GM19395 (cell line): ENCODE results near the gene DMKN.
A peak's percentile ranks its signal among the peaks of the same experiment; 100 is the strongest.
"Not testable (repeated sequence)": the region's sequence is repeated elsewhere in the genome, so short reads cannot be mapped to it uniquely, and the experiment has no call there.

Experiments
- ATAC-seq: cut with Tn5 transposase; IDR thresholded peaks from one replicate; pipeline ENCODE4 v1.9.1; 2021; ENCODE audit warnings: mild to moderate bottlenecking, moderate library complexity; ENCODE audit not compliant: unreplicated experiment

DMKN gene

DNA sequence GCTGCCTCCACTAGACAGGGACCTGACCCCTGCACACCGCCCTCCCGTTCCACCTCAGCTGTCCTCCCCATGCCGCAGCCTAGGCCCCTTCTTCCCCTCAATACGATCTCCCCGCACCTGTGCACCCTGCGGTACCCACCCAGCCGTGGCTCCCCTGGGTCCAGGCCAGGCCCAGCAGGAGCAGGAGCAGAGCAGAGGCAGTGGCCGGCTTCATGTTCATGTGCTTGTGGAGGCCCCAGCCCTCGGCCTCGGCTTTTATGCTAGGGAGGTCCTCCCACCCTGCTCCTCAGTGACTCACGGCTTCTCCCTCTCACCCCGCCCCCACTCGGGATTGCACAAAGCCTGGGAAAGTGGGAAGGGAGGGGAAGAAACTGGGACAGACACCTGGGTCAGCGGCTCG is 11.8 kb downstream of the DMKN start:
- ATAC-seq, result no peak

- no peak for ATAC-seq
These were observed 12.8 kb downstream of the DMKN start for GRCh38 chr19:35500611-35501010.

DNA sequence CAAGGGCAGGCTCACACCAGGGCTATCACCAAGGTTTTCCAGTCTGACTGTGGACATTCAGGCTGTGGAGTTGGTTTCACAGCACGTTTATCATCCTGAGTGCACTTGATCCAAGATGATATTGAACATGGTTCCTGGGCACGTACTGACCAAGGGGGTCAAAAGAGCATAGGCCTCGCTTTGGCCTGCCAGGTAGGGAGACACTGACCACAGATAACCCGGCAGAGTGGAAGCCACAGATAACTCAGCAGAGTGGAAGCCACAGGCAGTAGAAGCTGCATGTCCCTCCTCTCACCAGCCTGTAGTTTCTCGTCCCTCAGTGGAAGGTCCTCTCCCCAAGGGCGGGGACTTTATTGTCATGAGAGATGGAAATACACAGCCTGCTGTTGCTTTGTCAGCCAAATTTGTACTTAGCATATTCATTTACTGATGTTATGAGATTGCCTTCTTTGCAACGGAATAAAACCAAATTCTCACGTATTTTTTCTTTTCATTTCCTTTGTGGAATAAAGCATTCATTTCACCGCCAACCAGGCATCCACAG is 14.4 kb downstream of the DMKN start:
- no peak for ATAC-seq

DNA sequence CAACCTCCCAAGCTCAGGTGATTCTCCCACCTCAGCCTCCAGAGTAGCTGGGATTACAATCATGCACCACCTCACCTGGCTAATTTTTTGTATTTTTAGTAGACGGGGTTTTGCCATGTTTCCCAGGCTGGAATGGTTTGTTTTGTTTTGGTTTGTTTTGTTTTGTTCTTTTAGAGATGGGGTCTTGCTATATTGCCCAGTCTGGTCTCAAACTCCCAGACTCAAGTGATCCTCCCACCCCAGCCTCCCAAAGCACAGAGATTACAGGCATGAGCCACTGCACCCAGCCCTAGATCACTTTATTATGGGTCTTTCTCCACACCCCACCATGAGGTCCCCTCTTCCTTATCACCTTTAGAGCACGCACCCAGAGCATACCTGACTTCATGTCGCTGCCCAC is 15.2 kb downstream of the DMKN start:
- no peak for ATAC-seq

DNA sequence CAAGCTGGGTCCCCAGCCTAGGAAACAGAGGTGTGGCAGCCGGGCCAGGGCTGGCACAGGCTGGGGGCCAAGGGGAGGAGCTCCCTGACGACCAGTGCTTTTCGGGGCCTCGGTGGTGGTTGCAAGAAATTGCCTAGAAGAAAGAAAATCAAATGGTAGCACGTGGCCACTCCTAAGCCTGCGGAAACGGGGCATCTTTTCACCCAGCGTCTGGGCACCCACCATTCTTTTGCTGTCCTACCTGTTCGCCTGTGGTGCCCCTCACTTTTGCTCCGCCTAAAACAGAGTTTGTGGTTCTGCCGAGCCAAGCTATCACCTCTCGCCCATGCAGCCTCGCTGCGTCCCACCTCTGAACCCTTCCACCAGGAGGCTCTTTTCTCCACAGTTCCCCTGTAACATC is 16.0 kb downstream of the DMKN start:
- no peak for ATAC-seq

GRCh38 chr19:35495107-35496064 is 18.1 kb downstream of the DMKN start:
- no peak for ATAC-seq

DNA sequence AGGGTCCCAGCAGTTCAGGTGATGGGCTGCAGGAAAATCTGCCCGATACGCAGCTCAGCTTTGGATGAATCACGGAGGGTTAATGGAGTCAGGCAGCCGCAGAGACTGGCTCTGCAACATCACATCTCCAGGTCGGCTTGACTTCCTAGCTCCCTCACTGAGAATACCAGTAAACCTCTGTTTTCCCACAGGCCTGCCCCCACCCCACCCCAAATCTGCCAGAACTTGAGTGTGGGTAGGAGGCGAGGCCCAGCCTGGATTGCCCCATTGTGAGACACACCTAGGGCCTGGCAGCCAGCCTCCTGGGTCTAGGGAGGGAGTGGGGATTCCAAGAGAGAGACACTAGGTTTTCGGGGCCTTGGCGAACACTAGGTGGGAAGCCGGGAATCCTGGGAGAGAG is 19.5 kb downstream of the DMKN start:
- no peak for ATAC-seq

- no peak for ATAC-seq
These were observed 21.6 kb downstream of the DMKN start for GRCh38 chr19:35491836-35492360.

- ATAC-seq, result no peak
These were observed 23.1 kb downstream of the DMKN start, which contains the start of gene KRTDAP for GRCh38 chr19:35490364-35490763. TSS of gene KRTDAP (minus strand) at chr19:35490464. CDS start at chr19:35490442, 22 bp downstream.

DNA sequence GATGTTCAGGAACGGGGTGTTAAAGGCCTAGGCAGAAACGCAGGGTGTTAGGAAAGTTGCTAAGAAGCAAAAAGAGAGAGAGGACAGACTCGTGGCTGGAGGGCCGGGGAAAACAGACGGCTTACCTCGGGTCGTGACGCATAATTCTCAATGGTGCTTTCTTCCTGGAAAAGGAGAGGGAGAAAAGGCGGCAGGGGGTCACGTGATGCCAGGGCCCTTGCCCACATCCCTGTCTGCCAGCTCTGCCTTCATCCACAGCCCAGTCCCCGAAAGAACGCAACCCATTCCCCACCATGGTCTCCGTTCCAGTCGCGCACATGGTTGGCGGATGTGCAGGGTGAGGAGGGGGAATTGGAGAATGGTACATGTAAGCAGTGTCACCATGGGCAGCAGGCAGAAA is 24.8 kb downstream of the DMKN start:
- no peak for ATAC-seq

DNA sequence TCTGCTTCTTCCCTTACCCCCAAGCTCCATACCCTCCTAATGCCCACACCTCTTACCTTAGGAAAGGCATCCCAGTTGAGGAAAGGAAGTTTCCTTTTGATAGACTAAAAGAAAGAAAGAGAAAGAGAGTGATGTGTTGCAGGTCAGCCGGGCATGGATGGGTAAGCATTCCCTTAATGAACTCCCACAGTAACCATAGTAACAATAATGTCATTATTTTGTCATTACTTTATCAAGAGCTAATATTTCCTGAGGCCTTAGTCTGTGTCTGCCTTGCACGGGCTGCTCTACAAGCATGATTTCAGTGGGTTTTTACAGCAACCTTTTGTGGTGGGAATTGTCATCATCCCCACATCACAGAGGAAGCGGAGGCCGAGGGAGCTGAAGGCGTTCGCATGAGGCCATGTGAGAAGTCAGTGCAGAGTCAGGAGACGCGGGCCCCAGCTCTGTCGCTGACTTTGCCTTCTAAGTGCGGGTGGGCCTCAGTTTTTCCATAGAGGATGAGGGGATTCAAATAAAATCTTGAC is 25.7 kb downstream of the DMKN start:
- no peak for ATAC-seq

GRCh38 chr19:35486268-35486708 is 27.2 kb downstream of the DMKN start:
- no peak for ATAC-seq

- peak; percentile 71 for ATAC-seq
These were observed 29.0 kb downstream of the DMKN start for GRCh38 chr19:35484252-35485036.

GRCh38 chr19:35483089-35483488 is 30.4 kb downstream of the DMKN start:
- no peak for ATAC-seq

- no peak for ATAC-seq
These were observed 34.4 kb downstream of the DMKN start for GRCh38 chr19:35478794-35479677.

DNA sequence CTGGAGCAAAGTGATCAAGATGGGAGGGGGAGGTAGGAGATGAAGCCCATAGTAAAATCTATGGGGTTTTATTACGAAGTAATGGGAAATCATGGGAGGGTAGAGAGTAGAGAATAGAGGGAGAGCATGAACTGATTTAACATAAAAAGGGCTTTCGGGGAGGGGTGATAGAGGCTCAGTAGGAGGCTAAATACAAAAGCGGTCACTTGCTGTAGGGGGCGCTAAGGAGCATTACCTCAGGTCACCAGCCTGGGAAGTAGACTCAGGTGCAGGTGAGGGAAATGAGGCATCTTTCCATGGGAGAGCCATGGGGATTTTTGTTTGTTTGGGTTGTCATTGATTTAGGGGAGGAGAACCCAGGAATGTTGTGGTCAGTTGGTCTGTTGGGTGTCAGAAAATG is 37.3 kb downstream of the DMKN start:
- ATAC-seq, result no peak

DNA sequence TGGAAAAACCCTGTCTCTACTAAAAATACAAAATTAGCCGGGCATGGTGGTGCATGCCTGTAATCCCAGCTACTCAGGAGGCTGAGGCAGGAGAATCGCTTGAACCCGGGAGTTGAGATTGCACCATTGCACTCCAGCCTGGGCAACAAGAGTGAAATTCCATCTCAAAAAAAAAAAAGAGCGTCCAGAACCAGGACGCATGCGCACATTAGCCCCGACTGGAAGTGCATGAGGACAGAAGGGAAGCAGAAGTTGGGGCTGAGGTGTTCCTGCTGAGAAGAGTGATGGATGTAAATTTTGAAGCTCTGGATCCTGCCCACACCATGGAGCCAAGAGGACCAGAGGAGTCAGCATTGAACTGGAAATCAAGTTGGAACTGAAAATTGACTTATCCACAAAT is 38.9 kb downstream of the DMKN start:
- not testable (repeated sequence) for ATAC-seq

GRCh38 chr19:35474104-35474503 is 39.3 kb downstream of the DMKN start:
- ATAC-seq, result no peak

GRCh38 chr19:35471946-35472345 is 41.5 kb downstream of the DMKN start:
- no peak for ATAC-seq

DNA sequence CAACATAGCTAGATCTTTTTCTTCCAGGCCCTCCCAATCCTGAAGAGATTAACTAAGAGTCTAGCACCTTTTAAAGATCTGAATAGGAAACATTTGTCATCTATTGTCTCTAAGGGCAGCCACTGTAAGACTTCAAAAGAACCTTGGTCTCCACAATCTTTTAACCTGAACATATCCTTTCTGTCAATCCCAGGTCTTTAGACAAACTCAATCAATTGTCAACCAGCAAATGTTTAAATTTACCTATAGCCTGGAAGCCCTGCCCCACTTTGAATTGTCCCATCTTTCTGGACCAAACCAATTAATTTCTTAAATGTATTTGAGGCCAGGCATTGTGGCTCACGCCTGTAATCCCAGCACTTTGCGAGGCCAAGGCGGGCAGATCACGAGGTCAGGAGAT is 42.4 kb downstream of the DMKN start:
- not testable (repeated sequence) for ATAC-seq
